OCI-LY7 (cell line): ENCODE data around the gene ACER1. TPM values are rescaled to one million over a fixed set of nuclear protein-coding genes. Genes with fewer than 3 reads are reported as not detected.

ENCODE experiments used
- BruUV-seq: library from RNA; stranded (reverse); fragments of 400-500 nt; replicated peaks from 2 replicates; lab custom pipeline; 2021; lab: Mats Ljungman, UMichigan
- CTCF ChIA-PET: fragments of 300-600 bp; sonication (Branson Sonifier 250); formaldehyde crosslinking; loops from one replicate; lab custom pipeline; 2022; ENCODE audit warnings: antibody characterized with exemption; ENCODE audit not compliant: unreplicated experiment; lab: Charles Lee
- POLR2A ChIA-PET: fragments of 300-600 bp; sonication (Branson Sonifier 250); formaldehyde crosslinking; loops from one replicate; lab custom pipeline; 2022; ENCODE audit warnings: antibody characterized with exemption; lab: Charles Lee
- DNase-seq: peaks from one replicate; pipeline ENCODE4 v3.0.0-alpha.2; 2015; ENCODE audit warnings: low spot score
- H2AFZ ChIP-seq: fragments of 200-600 bp; sonication (generic), shearing (Covaris generic); 2 replicates; pipeline ENCODE4 v1.6.1; 2014; ENCODE audit warnings: mild to moderate bottlenecking, antibody characterized with exemption, low read length, moderate library complexity
- H3K27ac ChIP-seq: fragments of 200-600 bp; sonication (generic); 2 replicates; pipeline ENCODE4 v1.5.1; 2014; ENCODE audit warnings: mixed run types, low read depth, mild to moderate bottlenecking, moderate library complexity, low read length, inconsistent platforms; ENCODE audit not compliant: poor library complexity, severe bottlenecking
- H3K36me3 ChIP-seq: fragments of 200-600 bp; sonication (generic); 2 replicates; pipeline ENCODE4 v1.6.1; 2014; ENCODE audit warnings: mild to moderate bottlenecking, antibody characterized with exemption, low read length, moderate library complexity, mixed read lengths; ENCODE audit not compliant: insufficient read depth
- H3K4me1 ChIP-seq: fragments of 200-600 bp; sonication (generic); 2 replicates; pipeline ENCODE4 v1.5.1; 2014; ENCODE audit warnings: mild to moderate bottlenecking, low read length; ENCODE audit not compliant: insufficient read depth, poor library complexity, severe bottlenecking
- H3K4me2 ChIP-seq: fragments of 200-600 bp; sonication (generic); 2 replicates; pipeline ENCODE4 v1.6.1; 2014; ENCODE audit warnings: mild to moderate bottlenecking, low read length
- H3K4me3 ChIP-seq: fragments of 200-600 bp; sonication (generic); 2 replicates; pipeline ENCODE4 v1.5.1; 2014; ENCODE audit warnings: mild to moderate bottlenecking, low read depth, low read length; ENCODE audit not compliant: poor library complexity, severe bottlenecking
- H3K79me2 ChIP-seq: fragments of 200-600 bp; sonication (generic); 2 replicates; pipeline ENCODE4 v1.6.1; 2016; ENCODE audit warnings: low read depth, mild to moderate bottlenecking, low read length, moderate library complexity, mixed read lengths; ENCODE audit not compliant: insufficient read depth
- H3K9me2 ChIP-seq: fragments of 200-600 bp; sonication (generic); 2 replicates; pipeline ENCODE4 v1.6.1; 2016; ENCODE audit warnings: mild to moderate bottlenecking, low read length, mixed read lengths; ENCODE audit not compliant: insufficient read depth
- H3K9me3 ChIP-seq: fragments of 200-600 bp; sonication (generic); 2 replicates; pipeline ENCODE4 v1.6.1; 2014; ENCODE audit warnings: mild to moderate bottlenecking, mixed run types, low read length, mixed read lengths
- H4K20me1 ChIP-seq: fragments of 200-600 bp; sonication (generic); 2 replicates; pipeline ENCODE4 v1.6.1; 2014; ENCODE audit warnings: mild to moderate bottlenecking, antibody characterized with exemption, low read length, moderate library complexity, mixed read lengths; ENCODE audit not compliant: insufficient read depth
- EZH2phosphoT487 ChIP-seq: fragments of 200-600 bp; sonication (generic); IDR thresholded peaks from 2 replicates; pipeline ENCODE4 v1.6.1; 2018; ENCODE audit warnings: low read depth, borderline replicate concordance, mild to moderate bottlenecking, mixed run types, antibody characterized with exemption, low read length, moderate library complexity, mixed read lengths
- intact Hi-C: fragments of 100-400 bp; cut with micrococcal nuclease; formaldehyde crosslinking; loops from one replicate; pipeline ENCODE4 v1.10.0; 2022; ENCODE audit not compliant: unreplicated experiment
- total RNA-seq, 2 experiments: library from RNA; depleted of rRNA in 1 of 2; stranded (reverse); fragments of >200 nt in 1 of 2; shearing (Covaris generic) in 1 of 2; gene quantifications; 2 replicates each; pipeline ENCODE4 v1.2.3, GENCODE V29; 2014 to 2022
- TF ChIP-seq, protein P1 (sequence below): fragments of 200-600 bp; sonication (generic); conservative IDR thresholded peaks from 2 replicates; pipeline ENCODE4 v1.5.1; 2014; ENCODE audit warnings: mild to moderate bottlenecking, antibody characterized with exemption, low read length, moderate library complexity, mixed read lengths

Gene ACER1
- total RNA-seq, 2 experiments from 2014 or later: not detected

- intact Hi-C loops: no loop called here
These were observed 53.8 kb downstream of the ACER1 start for GRCh38 chr19:6279620-6279930.

GRCh38 chr19:6278740-6279619 is 54.4 kb downstream of the ACER1 start:
- H3K4me1 ChIP-seq: peaks cover 23% of the 10 kb centered on the region
- H3K9me2 ChIP-seq: no peaks in the 10 kb centered on the region
- ChIA-PET POLR2A (no interaction called here), CTCF (no interaction called here)
- H3K79me2 ChIP-seq: peaks cover 52% of the 10 kb centered on the region
- peak overlapping the region; percentile 81 for H3K4me2 ChIP-seq
- H3K27ac ChIP-seq: peak overlapping the region; percentile 18
- peak overlapping the region; percentile 86 for H3K4me3 ChIP-seq
- no TSS peak for BruUV-seq
- H4K20me1 ChIP-seq: peaks cover 17% of the 10 kb centered on the region
- peak; percentile 20 for DNase-seq
- intact Hi-C loops: no loop called here
- peaks cover 5% of the 10 kb centered on the region; the same call in 1 of the 2 replicates for H3K9me3 ChIP-seq
- H2AFZ ChIP-seq: no peak overlapping the region
- H3K36me3 ChIP-seq: peaks cover 21% of the 10 kb centered on the region; the same call in 1 of the 2 replicates
- no peak for TF ChIP-seq EZH2phosphoT487
- TF ChIP-seq, protein P1, sequence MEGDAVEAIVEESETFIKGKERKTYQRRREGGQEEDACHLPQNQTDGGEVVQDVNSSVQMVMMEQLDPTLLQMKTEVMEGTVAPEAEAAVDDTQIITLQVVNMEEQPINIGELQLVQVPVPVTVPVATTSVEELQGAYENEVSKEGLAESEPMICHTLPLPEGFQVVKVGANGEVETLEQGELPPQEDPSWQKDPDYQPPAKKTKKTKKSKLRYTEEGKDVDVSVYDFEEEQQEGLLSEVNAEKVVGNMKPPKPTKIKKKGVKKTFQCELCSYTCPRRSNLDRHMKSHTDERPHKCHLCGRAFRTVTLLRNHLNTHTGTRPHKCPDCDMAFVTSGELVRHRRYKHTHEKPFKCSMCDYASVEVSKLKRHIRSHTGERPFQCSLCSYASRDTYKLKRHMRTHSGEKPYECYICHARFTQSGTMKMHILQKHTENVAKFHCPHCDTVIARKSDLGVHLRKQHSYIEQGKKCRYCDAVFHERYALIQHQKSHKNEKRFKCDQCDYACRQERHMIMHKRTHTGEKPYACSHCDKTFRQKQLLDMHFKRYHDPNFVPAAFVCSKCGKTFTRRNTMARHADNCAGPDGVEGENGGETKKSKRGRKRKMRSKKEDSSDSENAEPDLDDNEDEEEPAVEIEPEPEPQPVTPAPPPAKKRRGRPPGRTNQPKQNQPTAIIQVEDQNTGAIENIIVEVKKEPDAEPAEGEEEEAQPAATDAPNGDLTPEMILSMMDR: no peak

More at GRCh38 chr19:6279620-6279930, 53.8 kb downstream of the ACER1 start:
- Histone ChIP-seq H3K4me2 (peak overlapping the region; percentile 81), H3K36me3 (peaks cover 21% of the 10 kb centered on the region; the same call in 1 of the 2 replicates), H3K9me2 (no peaks in the 10 kb centered on the region), H3K4me3 (peak overlapping the region; percentile 86), H4K20me1 (peaks cover 17% of the 10 kb centered on the region), H2AFZ (no peak overlapping the region), H3K4me1 (peaks cover 23% of the 10 kb centered on the region), H3K79me2 (peaks cover 47% of the 10 kb centered on the region), H3K27ac (peak overlapping the region; percentile 18), H3K9me3 (peaks cover 5% of the 10 kb centered on the region; the same call in 1 of the 2 replicates)
- ChIA-PET CTCF (no interaction called here), POLR2A (no interaction called here)
- DNase-seq: no peak
- no TSS peak for BruUV-seq
- TF ChIP-seq, protein P1: no peak
- TF ChIP-seq EZH2phosphoT487: no peak

- DNase-seq: no peak
- Histone ChIP-seq H3K27ac (no peak overlapping the region), H3K9me2 (no peaks in the 10 kb centered on the region), H3K4me3 (peak overlapping the region; percentile 86), H3K79me2 (peaks cover 61% of the 10 kb centered on the region), H3K9me3 (peaks cover 5% of the 10 kb centered on the region; the same call in 1 of the 2 replicates), H3K4me2 (peak overlapping the region; percentile 81), H4K20me1 (peaks cover 17% of the 10 kb centered on the region), H3K36me3 (peaks cover 21% of the 10 kb centered on the region; the same call in 1 of the 2 replicates), H2AFZ (no peak overlapping the region), H3K4me1 (peaks cover 23% of the 10 kb centered on the region)
- ChIA-PET POLR2A (no interaction called here), CTCF (no interaction called here)
- TF ChIP-seq EZH2phosphoT487: no peak
- TF ChIP-seq, protein P1: no peak
- BruUV-seq: no TSS peak
- intact Hi-C loops: no loop called here
These were observed 55.4 kb downstream of the ACER1 start for GRCh38 chr19:6278051-6278450.
